ENCODE results near the gene PLEKHG7. TPM values are rescaled to one million over a fixed set of nuclear protein-coding genes. Genes with fewer than 3 reads are reported as not detected.

Gene PLEKHG7
- total RNA-seq, 2 donors from 2014 or later, result not detected

DNA sequence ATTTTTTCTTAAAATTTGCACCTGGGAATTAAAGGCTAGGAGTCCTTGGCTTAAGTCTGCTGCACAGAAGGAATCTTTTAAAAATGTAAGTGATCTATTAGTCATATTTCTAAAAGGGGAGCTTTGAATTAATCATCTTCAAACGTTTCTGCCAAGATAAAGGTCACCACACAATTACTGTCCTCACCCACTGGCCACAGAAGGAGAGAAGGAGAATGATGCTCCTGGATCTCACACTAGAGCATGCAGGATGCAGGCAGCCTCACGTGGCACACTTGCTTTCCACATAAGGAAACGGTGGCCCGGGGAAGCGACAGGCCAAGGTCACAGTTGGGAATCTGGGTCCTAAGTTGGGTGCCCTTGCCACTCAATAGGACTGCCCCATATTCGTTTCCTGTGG is 16.9 kb downstream of the PLEKHG7 start:
- Histone ChIP-seq H3K27me3 (replicated peaks; ENCODE audit: insufficient read depth) (no peaks in the 10 kb centered on the region), H3K4me1 (ENCODE audit: control insufficient read depth in 1 of 2, low read depth in 2 of 2) (no peaks in the 10 kb centered on the region), H3K4me3 (no peak overlapping the region), H3K27ac (no peak overlapping the region), H3K9me3 (peaks cover 2% of the 10 kb centered on the region), H3K36me3 (no peaks in the 10 kb centered on the region)
- no peak for ATAC-seq (ENCODE audit: insufficient number of reproducible peaks, low FRiP score, low read depth)
- no peak for DNase-seq (ENCODE audit: low spot score)
- TF ChIP-seq, protein P1, sequence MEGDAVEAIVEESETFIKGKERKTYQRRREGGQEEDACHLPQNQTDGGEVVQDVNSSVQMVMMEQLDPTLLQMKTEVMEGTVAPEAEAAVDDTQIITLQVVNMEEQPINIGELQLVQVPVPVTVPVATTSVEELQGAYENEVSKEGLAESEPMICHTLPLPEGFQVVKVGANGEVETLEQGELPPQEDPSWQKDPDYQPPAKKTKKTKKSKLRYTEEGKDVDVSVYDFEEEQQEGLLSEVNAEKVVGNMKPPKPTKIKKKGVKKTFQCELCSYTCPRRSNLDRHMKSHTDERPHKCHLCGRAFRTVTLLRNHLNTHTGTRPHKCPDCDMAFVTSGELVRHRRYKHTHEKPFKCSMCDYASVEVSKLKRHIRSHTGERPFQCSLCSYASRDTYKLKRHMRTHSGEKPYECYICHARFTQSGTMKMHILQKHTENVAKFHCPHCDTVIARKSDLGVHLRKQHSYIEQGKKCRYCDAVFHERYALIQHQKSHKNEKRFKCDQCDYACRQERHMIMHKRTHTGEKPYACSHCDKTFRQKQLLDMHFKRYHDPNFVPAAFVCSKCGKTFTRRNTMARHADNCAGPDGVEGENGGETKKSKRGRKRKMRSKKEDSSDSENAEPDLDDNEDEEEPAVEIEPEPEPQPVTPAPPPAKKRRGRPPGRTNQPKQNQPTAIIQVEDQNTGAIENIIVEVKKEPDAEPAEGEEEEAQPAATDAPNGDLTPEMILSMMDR (IDR thresholded peaks at IDR 0.05), result no peak

DNA sequence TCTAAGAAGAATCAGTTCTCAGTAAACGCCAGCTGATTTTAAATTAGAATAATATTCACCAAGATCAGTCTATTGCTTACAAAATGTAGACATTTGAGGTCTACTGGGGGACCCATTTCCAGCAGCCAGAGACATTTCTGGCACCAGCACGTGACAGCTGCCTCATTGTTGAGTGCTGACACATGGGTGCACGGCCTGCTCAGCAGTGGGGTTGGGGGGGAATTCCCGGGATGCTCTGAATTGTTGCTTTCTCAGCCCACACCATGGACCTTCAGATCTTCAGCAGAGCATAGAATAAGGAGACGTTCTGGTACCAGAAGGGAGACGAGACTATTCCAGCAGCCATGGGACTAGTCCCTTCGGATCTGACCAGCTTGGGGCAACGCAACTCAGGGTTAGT is 18.3 kb downstream of the PLEKHG7 start:
- DNase-seq (ENCODE audit: low spot score), result no peak
- no peak for ATAC-seq (ENCODE audit: insufficient number of reproducible peaks, low FRiP score, low read depth)
- no peaks in the 10 kb centered on the region for H3K36me3 ChIP-seq
- H3K4me3 ChIP-seq, result no peak overlapping the region
- TF ChIP-seq, protein P1 (IDR thresholded peaks at IDR 0.05), result no peak
- H3K9me3 ChIP-seq, result peaks cover 3% of the 10 kb centered on the region
- H3K27ac ChIP-seq, result no peak overlapping the region
- H3K4me1 ChIP-seq (ENCODE audit: control insufficient read depth in 1 of 2, low read depth in 2 of 2), result no peaks in the 10 kb centered on the region
- no peaks in the 10 kb centered on the region for H3K27me3 ChIP-seq (replicated peaks; ENCODE audit: insufficient read depth)

DNA sequence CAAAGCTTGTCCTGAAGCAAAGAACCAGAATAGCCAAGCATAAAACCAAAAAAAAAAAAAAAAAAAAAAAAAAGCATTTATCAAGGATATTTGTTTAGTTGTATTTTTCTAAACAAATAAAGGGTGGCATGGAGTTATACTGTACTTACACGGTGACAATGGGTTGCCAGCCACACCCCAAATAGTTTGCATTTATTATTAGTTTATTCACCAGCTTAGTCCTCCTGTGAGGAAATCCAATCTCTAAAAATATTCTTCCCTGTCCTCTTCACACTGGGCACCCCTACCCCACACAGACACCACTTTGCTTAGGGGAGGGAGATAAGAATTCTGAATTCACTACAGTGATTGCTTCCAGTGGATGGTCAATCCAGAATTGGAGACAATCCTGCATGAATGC is 18.9 kb downstream of the PLEKHG7 start:
- no peak for DNase-seq (ENCODE audit: low spot score)
- H3K9me3 ChIP-seq, result peaks cover 3% of the 10 kb centered on the region
- TF ChIP-seq, protein P1 (IDR thresholded peaks at IDR 0.05), result no peak
- no peaks in the 10 kb centered on the region for H3K36me3 ChIP-seq
- no peaks in the 10 kb centered on the region for H3K27me3 ChIP-seq (replicated peaks; ENCODE audit: insufficient read depth)
- no peaks in the 10 kb centered on the region for H3K4me1 ChIP-seq (ENCODE audit: control insufficient read depth in 1 of 2, low read depth in 2 of 2)
- no peak overlapping the region for H3K4me3 ChIP-seq
- ATAC-seq (ENCODE audit: insufficient number of reproducible peaks, low FRiP score, low read depth), result no peak
- H3K27ac ChIP-seq, result no peak overlapping the region

DNA sequence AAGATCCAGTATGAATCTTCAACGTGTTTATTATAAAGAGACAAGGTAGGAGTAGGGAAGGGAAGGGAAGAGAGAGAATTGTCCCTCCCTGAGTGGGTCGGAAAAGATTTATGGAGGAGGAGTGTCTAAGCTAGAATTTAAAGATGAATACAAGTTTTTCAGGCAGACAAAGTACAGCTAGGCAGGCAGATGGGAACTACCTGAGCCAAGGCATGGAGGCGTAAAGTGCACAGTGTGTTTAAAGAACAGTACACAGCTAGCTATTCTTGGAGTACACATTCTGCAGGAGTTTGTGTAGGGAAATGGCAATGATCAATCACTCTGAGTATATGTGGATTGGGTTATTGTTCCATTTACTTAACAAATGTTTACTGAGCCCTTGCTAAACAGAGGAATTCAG is 20.1 kb downstream of the PLEKHG7 start:
- no peak overlapping the region for H3K4me3 ChIP-seq
- no peaks in the 10 kb centered on the region for H3K27me3 ChIP-seq (replicated peaks; ENCODE audit: insufficient read depth)
- H3K4me1 ChIP-seq (ENCODE audit: control insufficient read depth in 1 of 2, low read depth in 2 of 2), result no peaks in the 10 kb centered on the region
- no peak overlapping the region for H3K27ac ChIP-seq
- DNase-seq (ENCODE audit: low spot score) (no peak), ATAC-seq (ENCODE audit: insufficient number of reproducible peaks, low FRiP score, low read depth) (no peak)
- H3K9me3 ChIP-seq, result peaks cover 3% of the 10 kb centered on the region
- no peaks in the 10 kb centered on the region for H3K36me3 ChIP-seq
- TF ChIP-seq, protein P1 (IDR thresholded peaks at IDR 0.05), result no peak

DNA sequence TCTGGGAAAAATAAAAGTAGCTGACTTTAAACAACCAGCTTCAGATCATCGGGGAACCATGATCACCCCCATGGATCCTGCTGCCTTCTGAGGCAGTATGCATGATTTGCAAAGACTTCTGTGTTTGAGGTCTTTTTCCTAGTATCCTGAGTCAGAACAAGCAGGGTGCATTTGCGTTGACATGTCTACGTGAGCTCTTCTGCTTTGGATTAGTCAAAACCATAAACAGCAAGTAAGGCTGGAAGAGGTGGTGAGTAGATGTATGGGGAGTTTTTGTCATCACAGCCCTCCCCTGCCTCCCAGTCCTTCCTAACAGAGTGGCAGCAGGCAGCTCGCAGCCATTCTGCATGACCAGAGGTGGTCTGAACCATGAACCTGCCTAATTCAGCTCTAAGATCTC is 24.1 kb downstream of the PLEKHG7 start:
- no peaks in the 10 kb centered on the region for H3K4me1 ChIP-seq (ENCODE audit: control insufficient read depth in 1 of 2, low read depth in 2 of 2)
- no peak overlapping the region for H3K4me3 ChIP-seq
- no peak overlapping the region for H3K27ac ChIP-seq
- no peaks in the 10 kb centered on the region for H3K27me3 ChIP-seq (replicated peaks; ENCODE audit: insufficient read depth)
- peaks cover 3% of the 10 kb centered on the region for H3K9me3 ChIP-seq
- ATAC-seq (ENCODE audit: insufficient number of reproducible peaks, low FRiP score, low read depth) (no peak), DNase-seq (ENCODE audit: low spot score) (no peak)
- TF ChIP-seq, protein P1 (IDR thresholded peaks at IDR 0.05), result no peak
- H3K36me3 ChIP-seq, result no peaks in the 10 kb centered on the region

Measured in thoracic aorta (tissue), 2 donors.